HEK293 (cell line): ENCODE measurements around the gene MAP3K5.

ENCODE experiments used
- CTCF ChIP-seq: fragments of 450-650 bp; formaldehyde crosslinking; IDR thresholded peaks from 2 replicates; pipeline ENCODE4 v1.5.1; 2016; ENCODE audit warnings: missing biosample characterization, missing genetic modification characterization
- ZNF23 ChIP-seq: fragments of 450-650 bp; formaldehyde crosslinking; IDR thresholded peaks from 2 replicates; pipeline ENCODE4 v1.5.1; 2016; ENCODE audit warnings: missing biosample characterization, missing genetic modification characterization, borderline replicate concordance
- ZNF24 ChIP-seq: fragments of 450-650 bp; formaldehyde crosslinking; IDR thresholded peaks from 2 replicates; pipeline ENCODE4 v1.5.1; 2016; ENCODE audit warnings: missing biosample characterization, missing genetic modification characterization

- TF ChIP-seq ZNF24 (tag by site-specific recombination) (no peak), ZNF23 (no peak), CTCF (tag by site-specific recombination) (no peak)
These were observed 175.8 kb downstream of the MAP3K5 start for GRCh38 chr6:136616527-136616926.
